Panc1 (cell line): ENCODE results near the gene EWSR1. TPM values are rescaled to one million over a fixed set of nuclear protein-coding genes. Genes with fewer than 3 reads are reported as not detected.

Source experiments
- ATAC-seq: fragments of 200-7000 bp; cut with Tn5 transposase; 2 replicates; pipeline ENCODE4 v1.9.1; 2020; ENCODE audit warnings: mild to moderate bottlenecking, moderate library complexity
- BruUV-seq: library from RNA; stranded (reverse); fragments of 400-500 nt; replicated peaks from 2 replicates; lab custom pipeline; 2021; lab: Mats Ljungman, UMichigan
- CTCF ChIA-PET: fragments of 300-600 bp; sonication (Branson Sonifier 250); formaldehyde crosslinking; loops from one replicate; lab custom pipeline; 2022; ENCODE audit warnings: antibody characterized with exemption; lab: Charles Lee
- POLR2A ChIA-PET: fragments of 300-600 bp; sonication (Branson Sonifier 250); formaldehyde crosslinking; loops from one replicate; lab custom pipeline; 2022; ENCODE audit warnings: antibody characterized with exemption; lab: Charles Lee
- DNase-seq: peaks from one replicate; pipeline ENCODE4 v3.0.0-alpha.2; 2010; ENCODE audit warnings: low read depth, low spot score
- H3K27ac ChIP-seq: 2 replicates; pipeline ENCODE4 v1.5.1; 2011; ENCODE audit warnings: mild to moderate bottlenecking, low read length, inconsistent platforms
- H3K27me3 ChIP-seq: fragments of 200-500 bp; sonication (Bioruptor generic); 2 replicates; pipeline ENCODE4 v1.6.0; 2014; ENCODE audit warnings: low read length, inconsistent platforms; ENCODE audit not compliant: control insufficient read depth, insufficient read depth
- H3K36me3 ChIP-seq: fragments of 200-500 bp; sonication (Bioruptor generic); 2 replicates; pipeline ENCODE4 v1.5.1; 2014; ENCODE audit warnings: inconsistent platforms, mild to moderate bottlenecking, low read length, moderate library complexity; ENCODE audit not compliant: control insufficient read depth, insufficient read depth
- H3K4me1 ChIP-seq: 2 replicates; pipeline ENCODE4 v1.5.1; 2011; ENCODE audit warnings: inconsistent platforms, mild to moderate bottlenecking, low read length, moderate library complexity; ENCODE audit not compliant: control insufficient read depth, insufficient read depth
- H3K4me3 ChIP-seq, 2 experiments: 2 replicates each; pipeline ENCODE4 v1.5.1; 2011 to 2012; ENCODE audit warnings: low read depth in 2 of 2, low read length in 2 of 2, mild to moderate bottlenecking in 2 of 2, inconsistent platforms in 1 of 2, moderate library complexity in 1 of 2
- H3K9me3 ChIP-seq: fragments of 200-500 bp; sonication (Bioruptor generic); 2 replicates; pipeline ENCODE4 v1.5.1; 2014; ENCODE audit warnings: low read depth, mild to moderate bottlenecking, inconsistent platforms, low read length, moderate library complexity; ENCODE audit not compliant: control insufficient read depth, insufficient read depth
- CTCF ChIP-seq: fragments of 450-650 bp; IDR thresholded peaks from 2 replicates; pipeline ENCODE4 v1.5.1; 2017; ENCODE audit warnings: mild to moderate bottlenecking
- POLR2AphosphoS5 ChIP-seq: IDR thresholded peaks from 2 replicates; pipeline ENCODE4 v1.6.1; 2012; ENCODE audit warnings: mild to moderate bottlenecking, low read depth, low read length, moderate library complexity
- REST ChIP-seq, 2 experiments: IDR thresholded peaks; 2 replicates each; pipeline ENCODE4 v1.6.1; 2011 to 2012; ENCODE audit warnings: low read depth in 2 of 2, control low read depth in 1 of 2, low read length in 1 of 2, mild to moderate bottlenecking in 1 of 2, moderate library complexity in 1 of 2; ENCODE audit not compliant: insufficient read depth in 1 of 2
- SIN3A ChIP-seq: IDR thresholded peaks from 2 replicates; pipeline ENCODE4 v1.6.1; 2012; ENCODE audit warnings: low read depth, mild to moderate bottlenecking, low read length, moderate library complexity, borderline replicate concordance; ENCODE audit not compliant: insufficient read depth
- TCF7L2 ChIP-seq: IDR thresholded peaks from 2 replicates; pipeline ENCODE4 v1.6.1; 2011; ENCODE audit warnings: mild to moderate bottlenecking, low read depth, low read length, inconsistent platforms
- in situ Hi-C: cut with HindIII; loops from 2 replicates; pipeline ENCODE4 v1.10.0; 2016; ENCODE audit warnings: low sequenced_read_pairs, low pct_unique_long_range_greater_than_20kb
- intact Hi-C: fragments of 100-400 bp; cut with micrococcal nuclease; formaldehyde crosslinking; loops from one replicate; pipeline ENCODE4 v1.10.0; 2022; ENCODE audit not compliant: unreplicated experiment
- total RNA-seq: library from RNA; stranded (reverse); gene quantifications from one replicate; pipeline ENCODE4 v1.2.1, GENCODE V29; 2021; ENCODE audit not compliant: unreplicated experiment

The EWSR1 gene
- total RNA-seq, 1 experiment from 2014 or later: 272 TPM

- H3K36me3 ChIP-seq: no peaks in the 10 kb centered on the region
- H3K27me3 ChIP-seq: no peaks in the 10 kb centered on the region
- no peaks in the 10 kb centered on the region for H3K9me3 ChIP-seq
- no peak overlapping the region for H3K4me3 ChIP-seq
- no peak overlapping the region for H3K27ac ChIP-seq
- BruUV-seq: no TSS peak
- DNase-seq (no peak), ATAC-seq (no peak)
- ChIA-PET CTCF (no interaction called here), POLR2A (no interaction called here)
- no peak for TF ChIP-seq REST (IDR thresholded peaks at IDR 0.05; ENCODE audit: insufficient read depth in 1 of 2, low read depth in 2 of 2, low read length in 1 of 2)
- TF ChIP-seq TCF7L2: no peak
- no peak for TF ChIP-seq SIN3A
- TF ChIP-seq POLR2AphosphoS5: no peak
- no peak for TF ChIP-seq CTCF
- no peaks in the 10 kb centered on the region for H3K4me1 ChIP-seq
- in situ Hi-C loops (no loop called here), intact Hi-C loops (no loop called here)
Observed at GRCh38 chr22:29337631-29338284, 69.7 kb downstream of the EWSR1 start.

- no peaks in the 10 kb centered on the region for H3K36me3 ChIP-seq
- no peaks in the 10 kb centered on the region for H3K9me3 ChIP-seq
- H3K27me3 ChIP-seq: no peaks in the 10 kb centered on the region
- ATAC-seq (no peak), DNase-seq (no peak)
- CTCF ChIA-PET: interaction anchor here (0.6 kb wide), 1 partner anchor 40 kb away, joined by 11 read pairs; no protein-coding TSS in a partner anchor
- no peak for TF ChIP-seq POLR2AphosphoS5
- no peak for TF ChIP-seq CTCF
- no peak for TF ChIP-seq SIN3A
- no peak for TF ChIP-seq REST (IDR thresholded peaks at IDR 0.05; ENCODE audit: insufficient read depth in 1 of 2, low read depth in 2 of 2, low read length in 1 of 2)
- TF ChIP-seq TCF7L2: no peak
- no peak overlapping the region for H3K4me3 ChIP-seq
- H3K27ac ChIP-seq: no peak overlapping the region
- in situ Hi-C loops: no loop called here
- POLR2A ChIA-PET: no interaction called here
- no TSS peak for BruUV-seq
- intact Hi-C loops: no loop called here
- H3K4me1 ChIP-seq: no peaks in the 10 kb centered on the region
Observed at GRCh38 chr22:29338398-29338797, 70.3 kb downstream of the EWSR1 start.
